IMR-90 (cell line): ENCODE results near the gene RRAGA. TPM values are rescaled to one million over a fixed set of nuclear protein-coding genes. Genes with fewer than 3 reads are reported as not detected.

ENCODE experiments used
- ATAC-seq: fragments of 200-7000 bp; cut with Tn5 transposase; 2 replicates; pipeline ENCODE4 v1.9.1; 2020; ENCODE audit warnings: low read depth, mild to moderate bottlenecking, moderate library complexity
- BruUV-seq: library from RNA; stranded (reverse); fragments of 400-500 nt; replicated peaks from 2 replicates; lab custom pipeline; 2021; lab: Mats Ljungman, UMichigan
- CTCF ChIA-PET: fragments of 300-600 bp; formaldehyde crosslinking; extraction: SDS; loops from one replicate; lab custom pipeline; 2021; ENCODE audit warnings: antibody characterized with exemption; lab: Yijun Ruan, JAX
- POLR2A ChIA-PET: fragments of 300-600 bp; sonication (Branson Sonifier 250); formaldehyde crosslinking; loops from one replicate; lab custom pipeline; 2022; ENCODE audit warnings: antibody characterized with exemption; ENCODE audit not compliant: unreplicated experiment; lab: Charles Lee
- DNase-seq: peaks from one replicate; pipeline ENCODE4 v3.0.0; 2013
- H2AFZ ChIP-seq: replicated peaks from 2 replicates; pipeline ENCODE3; 2013; ENCODE audit warnings: low read length, mild to moderate bottlenecking; ENCODE audit not compliant: poor library complexity
- H2AK5ac ChIP-seq: 2 replicates; pipeline ENCODE4 v1.6.1; 2013; ENCODE audit warnings: low read depth, low read length, inconsistent platforms
- H2AK9ac ChIP-seq: replicated peaks from 2 replicates; pipeline ENCODE3; 2013; ENCODE audit warnings: mild to moderate bottlenecking, low read depth, low read length, moderate library complexity; ENCODE audit not compliant: poor library complexity
- H2BK120ac ChIP-seq: 2 replicates; pipeline ENCODE4 v1.6.1; 2013; ENCODE audit warnings: low read depth, low read length, inconsistent platforms
- H2BK15ac ChIP-seq: 3 replicates; pipeline ENCODE4 v1.6.1; 2013; ENCODE audit warnings: low read depth, low read length, inconsistent platforms
- H2BK20ac ChIP-seq: 2 replicates; pipeline ENCODE4 v1.6.1; 2013; ENCODE audit warnings: low read depth, mild to moderate bottlenecking, inconsistent platforms, low read length, moderate library complexity
- H2BK5ac ChIP-seq: 2 replicates; pipeline ENCODE4 v1.6.1; 2013; ENCODE audit warnings: mild to moderate bottlenecking, low read depth, low read length, inconsistent platforms; ENCODE audit not compliant: poor library complexity, severe bottlenecking
- H3K14ac ChIP-seq: replicated peaks from 2 replicates; pipeline ENCODE4 v1.6.1; 2013; ENCODE audit warnings: low read depth, low read length, inconsistent platforms
- H3K18ac ChIP-seq: 2 replicates; pipeline ENCODE4 v1.6.1; 2013; ENCODE audit warnings: low read depth, low read length, control low read depth
- H3K23ac ChIP-seq: 2 replicates; pipeline ENCODE4 v1.6.1; 2013; ENCODE audit warnings: low read depth, low read length, inconsistent platforms
- H3K27ac ChIP-seq: 2 replicates; pipeline ENCODE4 v1.5.1; 2013; ENCODE audit warnings: mild to moderate bottlenecking, control low read depth, low read length; ENCODE audit not compliant: insufficient read depth
- H3K27me3 ChIP-seq: 2 replicates; pipeline ENCODE4 v1.6.1; 2013; ENCODE audit warnings: low read length; ENCODE audit not compliant: control insufficient read depth, insufficient read depth
- H3K36me3 ChIP-seq: 2 replicates; pipeline ENCODE4 v1.6.1; 2013; ENCODE audit warnings: low read length, mixed read lengths; ENCODE audit not compliant: control insufficient read depth, insufficient read depth
- H3K4ac ChIP-seq: 2 replicates; pipeline ENCODE4 v1.6.1; 2013; ENCODE audit warnings: low read depth, low read length, inconsistent platforms
- H3K4me1 ChIP-seq: 2 replicates; pipeline ENCODE4 v1.6.1; 2013; ENCODE audit warnings: low read length, mixed read lengths; ENCODE audit not compliant: control insufficient read depth, insufficient read depth
- H3K4me2 ChIP-seq: 2 replicates; pipeline ENCODE4 v1.6.1; 2013; ENCODE audit warnings: low read depth, mild to moderate bottlenecking, control low read depth, low read length, moderate library complexity
- H3K4me3 ChIP-seq: 2 replicates; pipeline ENCODE4 v1.5.1; 2013; ENCODE audit warnings: low read depth, mild to moderate bottlenecking, control low read depth, low read length, moderate library complexity; ENCODE audit not compliant: insufficient read depth
- H3K56ac ChIP-seq: 2 replicates; pipeline ENCODE4 v1.6.1; 2013; ENCODE audit warnings: low read length, inconsistent platforms; ENCODE audit not compliant: insufficient read depth; ENCODE audit errors: extremely low read depth
- H3K79me1 ChIP-seq, 2 experiments: 2 replicates each; pipeline ENCODE4 v1.6.1; 2013; ENCODE audit warnings: low read length in 2 of 2, inconsistent platforms in 1 of 2, low read depth in 1 of 2
- H3K9ac ChIP-seq: 2 replicates; pipeline ENCODE4 v1.6.1; 2013; ENCODE audit warnings: low read depth, low read length, control low read depth
- H3K9me1 ChIP-seq: 2 replicates; pipeline ENCODE4 v1.6.1; 2013; ENCODE audit warnings: low read length, inconsistent platforms; ENCODE audit not compliant: insufficient read depth
- H3K9me3 ChIP-seq: 2 replicates; pipeline ENCODE4 v1.6.1; 2013; ENCODE audit warnings: low read length; ENCODE audit not compliant: control insufficient read depth, insufficient read depth
- H4K20me1 ChIP-seq: 2 replicates; pipeline ENCODE4 v1.6.1; 2013; ENCODE audit warnings: low read length, inconsistent platforms; ENCODE audit not compliant: insufficient read depth
- H4K5ac ChIP-seq: 2 replicates; pipeline ENCODE4 v1.6.1; 2013; ENCODE audit warnings: mild to moderate bottlenecking, low read depth, low read length, control low read depth
- H4K8ac ChIP-seq, 2 experiments: 2 replicates each; pipeline ENCODE4 v1.6.1; 2013; ENCODE audit warnings: low read depth in 2 of 2, low read length in 2 of 2, control low read depth in 1 of 2, inconsistent platforms in 1 of 2
- H4K91ac ChIP-seq: 2 replicates; pipeline ENCODE4 v1.6.1; 2013; ENCODE audit warnings: low read depth, low read length, inconsistent platforms; ENCODE audit not compliant: insufficient read depth
- MXI1 ChIP-seq: IDR thresholded peaks from 2 replicates; pipeline ENCODE4 v1.6.1; 2012; ENCODE audit warnings: low read depth, mild to moderate bottlenecking, low read length, moderate library complexity, borderline replicate concordance
- POLR2A ChIP-seq: IDR thresholded peaks from 2 replicates; pipeline ENCODE4 v1.6.1; 2012; ENCODE audit warnings: mild to moderate bottlenecking, low read depth, low read length
- WGBS, 2 experiments: methylation state at CpG; one replicate each; pipeline versions ENCODE4 v1.1.5 to v1.1.7; 2013; ENCODE audit warnings: missing lambda C conversion rate in 2 of 2; ENCODE audit not compliant: insufficient read length in 1 of 2; ENCODE audit errors: extremely low coverage in 2 of 2; 5-methylcytosine and 5-hydroxymethylcytosine counted together
- dilution Hi-C: fragments of 300-500 bp; cut with HindIII; formaldehyde crosslinking; loops from one replicate; pipeline ENCODE4 v1.14.3; 2018; ENCODE audit warnings: low sequenced_read_pairs; ENCODE audit not compliant: unreplicated experiment
- in situ Hi-C: fragments of 300-500 bp; cut with MboI; formaldehyde crosslinking; loops from 3 replicates; pipeline ENCODE4 v1.14.3; 2019; ENCODE audit warnings: low sequenced_read_pairs, inconsistent platforms, mixed read lengths
- intact Hi-C: fragments of 100-400 bp; cut with micrococcal nuclease; formaldehyde crosslinking; loops from 2 replicates; pipeline ENCODE4 v1.10.0; 2022
- polyA plus RNA-seq, 3 experiments: library from polyadenylated mRNA; depleted of rRNA; stranded (reverse); fragments of >200 nt; gene quantifications; 2 replicates each; pipeline ENCODE4 v1.2.3, GENCODE V29; 2012; ENCODE audit warnings: low replicate concordance in 1 of 3
- total RNA-seq: library from RNA; depleted of rRNA; stranded (reverse); fragments of >200 nt; gene quantifications from 2 replicates; pipeline ENCODE4 v1.2.3, GENCODE V29; 2012

Gene RRAGA
- total and polyA plus RNA-seq, 2 of the 4 experiments (the other 2 are of a cell fraction): 74.7 to 154 TPM

DNA sequence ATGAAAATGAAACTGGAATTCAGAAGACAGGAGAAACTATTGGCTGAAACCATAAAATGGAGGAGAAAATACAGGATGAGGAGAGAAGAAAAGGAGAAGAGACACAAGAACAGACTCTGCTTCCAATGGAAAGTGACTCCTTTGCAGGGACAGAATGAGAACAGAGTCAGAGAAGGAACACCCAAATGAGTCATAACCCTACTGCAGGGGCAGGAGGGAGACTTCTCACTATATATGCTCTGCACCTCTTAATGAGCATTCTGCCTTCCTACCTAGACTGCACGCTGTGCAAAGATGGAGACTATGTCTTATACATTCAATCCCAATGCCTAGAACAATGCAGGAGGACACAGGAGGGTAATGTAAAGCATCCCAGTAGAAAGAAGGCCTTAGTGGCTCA lies 18.3 kb upstream of the RRAGA start:
- TF ChIP-seq MXI1 (no peak), POLR2A (no peak)
- Histone ChIP-seq H4K8ac (no peak overlapping the region), H3K27ac (no peak overlapping the region), H4K20me1 (no peaks in the 10 kb centered on the region), H3K9me3 (no peaks in the 10 kb centered on the region), H3K9me1 (no peaks in the 10 kb centered on the region), H2AFZ (no peak overlapping the region), H4K91ac (no peak overlapping the region), H3K18ac (no peak overlapping the region), H3K36me3 (no peaks in the 10 kb centered on the region), H4K5ac (no peak overlapping the region), H3K4me1 (no peaks in the 10 kb centered on the region), H3K27me3 (no peaks in the 10 kb centered on the region; the same call in none of the 2 replicates), H3K9ac (no peak overlapping the region), H3K4me3 (no peak overlapping the region), H3K4me2 (no peak overlapping the region), H3K56ac (no peak overlapping the region), H2BK120ac (no peak overlapping the region), H2AK9ac (no peak overlapping the region), H2BK15ac (no peak overlapping the region), H2BK20ac (no peak overlapping the region), H3K79me1 (no peaks in the 10 kb centered on the region), H3K4ac (no peak overlapping the region), H2AK5ac (no peak overlapping the region), H2BK5ac (no peak overlapping the region), H3K14ac (no peak overlapping the region), H3K23ac (no peak overlapping the region)
- CTCF ChIA-PET: no interaction called here
- BruUV-seq: no TSS peak
- peak; percentile 13 for DNase-seq
- POLR2A ChIA-PET: no interaction called here
- intact Hi-C loops: no loop called here
- dilution Hi-C loops: no loop called here
- in situ Hi-C loops: loop anchor here (5.0 to 25.0 kb wide), 2 partner anchors 1219 to 1494 kb away; no protein-coding TSS in a partner anchor
- no peak for ATAC-seq
- WGBS, 2 experiments: no CpG with 5 or more reads among the region's 1 CpG
